T-helper 2 cell (primary cell): ENCODE results near the gene IL1RAP.
A peak's percentile ranks its signal among the peaks of the same experiment; 100 is the strongest.

Experiments used
- DNase-seq, 5 experiments: peaks; one replicate each; pipeline versions ENCODE4 v3.0.0 to v3.0.0-alpha.2; 2012 to 2022

The IL1RAP gene

GRCh38 chr3:190543671-190544070 lies 29.8 kb downstream of the IL1RAP start:
- no peak for DNase-seq

- no peak for DNase-seq
Measured at GRCh38 chr3:190545191-190545590, 31.3 kb downstream of the IL1RAP start.

DNA sequence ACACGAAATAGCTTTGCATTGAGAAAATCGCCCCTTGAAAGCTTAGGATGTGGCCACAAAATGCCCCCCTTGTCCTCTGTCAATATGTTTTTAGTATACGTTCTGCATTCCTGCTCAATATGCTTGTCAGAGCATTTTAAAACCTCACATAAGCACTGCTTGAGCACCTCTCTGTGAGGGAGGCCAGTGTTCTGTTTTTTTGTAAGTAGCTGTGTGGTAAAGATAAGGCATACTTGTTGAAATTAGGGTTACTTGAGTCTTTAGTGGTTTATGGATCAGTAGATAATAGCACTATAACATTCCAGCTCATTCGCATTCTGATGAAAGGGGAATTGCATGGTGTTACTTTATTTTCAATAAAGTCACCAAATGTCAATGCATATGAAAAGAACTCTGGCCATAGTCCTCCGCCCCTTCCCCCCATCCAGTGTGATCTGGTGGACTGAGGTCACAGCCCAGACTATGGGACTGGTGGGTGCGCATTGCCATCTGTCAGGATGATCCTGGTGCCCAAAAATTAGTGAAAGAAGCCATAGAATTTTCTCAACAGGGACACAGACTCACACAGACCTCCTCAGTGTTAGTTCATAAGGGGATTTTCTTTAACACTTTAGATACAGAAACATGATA lies 33.1 kb downstream of the IL1RAP start:
- no peak for DNase-seq

DNA sequence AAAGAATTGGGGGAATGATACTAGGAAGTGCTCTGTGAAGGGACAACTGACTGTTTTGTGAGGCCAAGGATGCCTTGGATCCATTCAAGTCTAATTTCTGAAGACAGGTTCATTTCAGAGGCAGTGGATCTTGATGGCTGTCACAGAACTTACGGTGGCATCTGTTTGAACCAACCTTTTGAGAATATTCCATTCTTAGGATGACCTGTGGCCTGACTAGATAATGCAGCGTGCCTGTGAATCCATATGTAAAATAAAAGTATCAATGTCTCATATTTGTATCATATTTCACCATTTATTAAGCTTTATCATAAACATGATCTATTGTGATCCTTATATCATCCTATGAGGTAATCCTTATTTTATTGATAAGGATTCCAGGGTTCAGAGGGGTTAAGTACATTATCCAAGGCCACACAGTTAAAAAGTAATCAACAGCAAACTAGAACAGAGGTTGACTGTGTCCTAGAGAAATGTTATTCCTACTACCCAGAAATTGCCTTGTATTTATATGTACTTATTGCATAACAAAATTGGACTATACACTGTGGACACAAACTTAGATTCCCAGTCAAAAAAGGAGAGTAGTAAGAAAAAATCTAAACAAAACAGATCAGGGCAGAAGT lies 34.3 kb downstream of the IL1RAP start:
- DNase-seq: no peak

GRCh38 chr3:190552021-190552420 lies 38.1 kb downstream of the IL1RAP start:
- DNase-seq: no peak

GRCh38 chr3:190552969-190553759 lies 39.3 kb downstream of the IL1RAP start:
- DNase-seq: no peak

DNA sequence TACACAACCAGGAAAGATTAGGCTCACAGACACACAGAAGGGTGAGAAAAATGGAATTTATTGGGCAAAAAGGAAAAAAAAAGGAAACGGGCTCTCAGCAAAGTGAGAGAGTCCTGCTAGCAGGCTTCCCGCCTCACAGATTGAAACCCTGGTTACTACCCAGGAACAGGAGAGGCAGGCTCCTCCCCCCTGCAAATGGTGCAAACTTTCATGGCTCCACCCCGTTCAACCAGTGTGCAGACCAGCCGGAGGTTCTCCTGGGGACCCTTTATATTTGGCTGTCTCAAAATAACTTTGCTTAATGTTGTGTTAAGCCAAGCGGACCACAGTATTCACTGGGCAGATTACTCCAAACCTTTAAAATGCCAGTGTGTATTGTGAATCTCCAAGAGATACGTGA lies 40.3 kb downstream of the IL1RAP start:
- DNase-seq: no peak

- DNase-seq: no peak
Measured at GRCh38 chr3:190556351-190556750, 42.5 kb downstream of the IL1RAP start.

DNA sequence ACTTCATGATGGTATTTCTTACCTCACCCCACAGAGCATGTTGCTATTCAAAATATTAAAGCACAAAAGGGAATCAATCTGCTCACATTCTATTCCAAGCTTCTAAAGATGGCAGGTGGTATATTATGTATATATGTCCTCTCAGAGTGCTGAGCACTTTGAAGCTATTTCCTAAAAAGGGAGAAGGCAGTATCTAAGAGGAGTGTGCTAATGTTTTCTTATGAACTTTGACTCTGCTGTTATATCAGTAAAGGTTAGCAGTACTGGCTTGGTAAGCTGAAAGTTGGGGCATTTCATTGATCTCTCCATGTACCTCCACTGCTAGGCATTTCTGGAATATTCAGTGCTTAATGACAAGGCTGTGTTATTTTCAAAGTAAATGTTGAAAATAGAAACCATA lies 43.4 kb downstream of the IL1RAP start:
- DNase-seq: no peak

DNA sequence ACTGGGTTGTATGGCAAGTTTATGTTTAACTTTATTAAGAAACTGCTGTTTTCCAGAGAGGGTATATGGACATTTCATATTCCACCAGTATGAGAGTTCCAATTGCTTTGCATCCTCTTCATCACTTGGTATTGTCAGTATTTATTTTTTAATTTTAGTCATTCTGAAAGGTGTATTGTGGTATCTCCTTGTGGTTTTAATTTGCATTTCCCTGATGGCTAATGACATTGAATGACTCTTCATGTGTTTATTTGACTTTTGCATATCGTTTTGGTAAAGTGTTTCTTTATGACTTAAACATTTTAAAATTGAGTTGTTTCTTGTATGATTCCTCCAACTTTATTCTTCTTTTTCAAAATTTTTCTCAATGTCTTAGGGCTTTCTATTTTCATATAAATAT lies 44.4 kb downstream of the IL1RAP start:
- DNase-seq: peak in 1 of 5 experiments; percentile 56

- DNase-seq: no peak
Measured at GRCh38 chr3:190558796-190559195, 44.9 kb downstream of the IL1RAP start.

GRCh38 chr3:190560013-190560895 lies 46.4 kb downstream of the IL1RAP start:
- DNase-seq: no peak

- peak in 1 of 5 experiments; percentile 59 for DNase-seq
Measured at GRCh38 chr3:190562866-190563510, 49.1 kb downstream of the IL1RAP start.

DNA sequence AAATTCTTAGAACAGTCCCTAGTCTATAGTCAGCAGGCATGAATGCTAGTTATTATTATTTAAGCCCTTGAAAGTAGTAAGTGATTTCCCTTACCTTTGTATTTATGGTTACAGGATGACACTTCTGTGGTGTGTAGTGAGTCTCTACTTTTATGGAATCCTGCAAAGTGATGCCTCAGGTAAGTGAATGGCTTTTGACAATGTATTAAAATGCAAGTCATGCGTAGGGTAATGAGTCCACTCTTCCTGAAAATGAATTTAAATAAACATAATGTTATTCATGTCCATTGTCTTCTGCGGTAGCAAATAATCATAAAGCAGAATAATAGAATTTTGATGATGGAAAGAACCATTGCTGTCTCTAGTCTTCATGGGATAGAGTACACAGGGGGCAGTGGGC lies 50.3 kb downstream of the IL1RAP start:
- no peak for DNase-seq

- DNase-seq: peak in 2 of 5 experiments; percentile 36 to 94
Measured at GRCh38 chr3:190566043-190566933, 52.4 kb downstream of the IL1RAP start.

- DNase-seq: no peak
Measured at GRCh38 chr3:190568036-190568435, 54.2 kb downstream of the IL1RAP start.

- no peak for DNase-seq
Measured at GRCh38 chr3:190574473-190574872, 60.6 kb downstream of the IL1RAP start.

DNA sequence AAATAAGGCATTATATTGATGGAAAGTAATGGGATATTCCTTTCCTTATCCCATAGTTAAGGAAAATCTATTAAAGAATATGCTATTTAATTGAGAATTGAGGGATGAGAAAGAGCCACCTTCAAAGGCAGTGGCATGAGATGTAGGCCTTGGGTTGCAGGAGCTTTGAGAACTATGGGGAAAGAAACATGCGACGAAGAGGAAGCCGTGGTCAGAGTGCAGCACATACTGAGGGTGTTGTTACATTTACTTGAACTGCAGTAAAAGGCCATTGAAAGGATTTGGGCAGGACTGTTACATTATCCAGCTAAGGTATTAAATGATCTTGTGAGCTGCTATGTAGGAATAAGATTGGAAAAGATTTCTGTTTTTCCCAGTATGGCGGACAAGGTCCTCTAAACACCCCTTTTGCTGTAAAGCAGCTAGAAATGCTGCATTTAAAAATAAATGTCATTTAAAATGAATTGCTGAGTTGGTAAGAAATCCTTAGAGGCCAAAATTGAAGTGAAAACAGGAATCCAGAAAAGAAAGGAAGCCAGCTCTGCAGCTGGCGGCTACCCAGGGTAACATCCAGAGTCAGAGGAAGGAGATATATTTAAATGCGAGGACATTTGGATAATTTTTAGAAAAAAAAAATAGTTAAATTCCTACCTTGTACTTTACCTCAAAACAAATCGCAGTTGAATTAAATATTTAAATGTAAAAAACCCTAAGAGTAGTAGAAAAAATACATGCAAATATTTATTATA lies 61.7 kb downstream of the IL1RAP start:
- peak in 1 of 5 experiments; percentile 82 for DNase-seq

GRCh38 chr3:190577225-190577624 lies 63.3 kb downstream of the IL1RAP start:
- DNase-seq: peak in 1 of 5 experiments; percentile 88

- no peak for DNase-seq
Measured at GRCh38 chr3:190579514-190580137, 65.7 kb downstream of the IL1RAP start.
